Right lobe of liver (tissue), 6 donors: ENCODE data around the gene HGD. TPM values are rescaled to one million over a fixed set of nuclear protein-coding genes. Genes with fewer than 3 reads are reported as not detected.

Experiments
- ATAC-seq, 4 donors: fragments of 200-7000 bp; cut with Tn5 transposase; one replicate each; pipeline ENCODE4 v1.9.1; 2020; ENCODE audit warnings: mild to moderate bottlenecking in 4 of 4, moderate library complexity in 4 of 4
- DNase-seq, 3 donors: peaks; one replicate each; pipeline ENCODE4 v3.0.0-alpha.2; 2020
- H3K27ac ChIP-seq, 3 donors: fragments of 200-600 bp; one replicate each; pipeline ENCODE4 v1.8.0; 2022
- H3K27me3 ChIP-seq, 2 donors: fragments of 200-600 bp; one replicate each; pipeline ENCODE4 v1.8.0; 2022
- H3K36me3 ChIP-seq, 4 donors: fragments of 200-600 bp; sonication (generic) in 1 of 4; one replicate each; pipeline versions ENCODE4 v1.5.1 to v1.8.0; 2017 to 2022; ENCODE audit warnings: control low read depth in 1 of 4
- H3K4me1 ChIP-seq, 4 donors: fragments of 200-600 bp; sonication (generic) in 1 of 4; one replicate each; pipeline versions ENCODE4 v1.5.1 to v1.8.0; 2017 to 2022; ENCODE audit warnings: control low read depth in 1 of 4
- H3K4me3 ChIP-seq, 3 donors: fragments of 200-600 bp; one replicate each; pipeline ENCODE4 v1.8.0; 2022
- H3K9me3 ChIP-seq, 4 donors: fragments of 200-600 bp; sonication (generic) in 1 of 4; one replicate each; pipeline versions ENCODE4 v1.5.1 to v1.8.0; 2017 to 2022; ENCODE audit warnings: control low read depth in 1 of 4
- CTCF ChIP-seq, 4 donors: fragments of 200-600 bp in 3 of 4; fragments of 450-650 bp in 1 of 4; IDR thresholded peaks; one replicate each; pipeline versions ENCODE4 v1.5.1 to v1.8.0; 2016 to 2022; ENCODE audit warnings: antibody characterized with exemption in 4 of 4, mild to moderate bottlenecking in 2 of 4
- POLR2A ChIP-seq: fragments of 450-650 bp; IDR thresholded peaks from one replicate; pipeline ENCODE4 v1.6.1; 2017; ENCODE audit warnings: antibody characterized with exemption, mild to moderate bottlenecking
- WGBS: methylation state at CpG from one replicate; pipeline ENCODE4 v1.1.6; 2018; ENCODE audit warnings: low coverage, low lambda C conversion rate; ENCODE audit not compliant: insufficient coverage; ENCODE audit errors: missing lambda C conversion rate; 5-methylcytosine and 5-hydroxymethylcytosine counted together
- intact Hi-C, 2 donors: fragments of 100-400 bp; cut with DNase I; formaldehyde crosslinking; loops; one replicate each; pipeline versions ENCODE4 v1.11.2 to v1.14.1; 2022
- total RNA-seq, 6 experiments: library from RNA; depleted of rRNA in 2 of 6; stranded (reverse); fragments of >200 nt in 2 of 6; fragmentation: NEBNext Ultra II Directional in 3 of 6; extraction: Animal tissue kit (Norgen Biotek cat#: 25700) in 3 of 6; gene quantifications; one replicate each; pipeline versions ENCODE4 v1.1.0 to v1.2.4, GENCODE V29; 2016 to 2023
- donor health status: DM: no; HTN: yes; CAD: no.
- donor health status: DM: no; HTN: no; CAD: no.
- donor health status: DM: no; HTN: no; CAD: no.
- donor health status: DM: no; HTN: yes; CAD: no.
- donor health status: DM: no; HTN: yes; CAD: no.

Gene HGD
- total RNA-seq, 6 experiments from 2014 or later = 117 to 610 (median 341) TPM

- WGBS = 40% methylated on average over 1 of the region's 1 CpG
- H3K4me1 ChIP-seq = peaks cover 0 to 16% (median 0%) of the 10 kb centered on the region in 4 donors
- H3K4me3 ChIP-seq = no peak overlapping the region
- ATAC-seq (peak in 1 of 4 donors; percentile 18), DNase-seq (no peak)
- peaks cover 0 to 56% (median 12%) of the 10 kb centered on the region in 4 donors for H3K36me3 ChIP-seq
- no peak overlapping the region for H3K27ac ChIP-seq
- intact Hi-C loops = no loop called here
- H3K9me3 ChIP-seq = no peaks in the 10 kb centered on the region
- no peak for TF ChIP-seq CTCF (IDR thresholded peaks at IDR 0.05)
- peak; percentile 30 for TF ChIP-seq POLR2A
- H3K27me3 ChIP-seq = no peaks in the 10 kb centered on the region
Observed at GRCh38 chr3:120634539-120634938, 47.5 kb downstream of the HGD start.

- intact Hi-C loops = no loop called here
- H3K27me3 ChIP-seq = no peaks in the 10 kb centered on the region
- peaks cover 0 to 35% (median 12%) of the 10 kb centered on the region in 4 donors for H3K36me3 ChIP-seq
- H3K4me3 ChIP-seq = no peak overlapping the region
- peak; percentile 65 to 76 (median 71) for ATAC-seq
- no peaks in the 10 kb centered on the region for H3K4me1 ChIP-seq
- DNase-seq = peak in 2 of 3 donors; percentile 17 to 60
- H3K9me3 ChIP-seq = no peaks in the 10 kb centered on the region
- TF ChIP-seq CTCF (IDR thresholded peaks at IDR 0.05) = no peak
- peak; percentile 28 for TF ChIP-seq POLR2A
- H3K27ac ChIP-seq = no peak overlapping the region
Observed at GRCh38 chr3:120625159-120625586, 56.9 kb downstream of the HGD start.

- no peak for ATAC-seq
- DNase-seq = no peak
- intact Hi-C loops = no loop called here
- Histone ChIP-seq H3K4me3 (no peak overlapping the region), H3K4me1 (no peaks in the 10 kb centered on the region), H3K36me3 (peaks cover 0 to 20% (median 10%) of the 10 kb centered on the region in 4 donors), H3K27me3 (no peaks in the 10 kb centered on the region), H3K9me3 (no peaks in the 10 kb centered on the region), H3K27ac (no peak overlapping the region)
- TF ChIP-seq POLR2A (no peak), CTCF (IDR thresholded peaks at IDR 0.05) (no peak)
Observed at GRCh38 chr3:120623727-120624093, 58.3 kb downstream of the HGD start.

- intact Hi-C loops = no loop called here
- H3K27ac ChIP-seq = no peak overlapping the region
- peaks cover 0 to 14% (median 7%) of the 10 kb centered on the region in 4 donors for H3K36me3 ChIP-seq
- H3K9me3 ChIP-seq = no peaks in the 10 kb centered on the region
- no peak overlapping the region for H3K4me3 ChIP-seq
- no peaks in the 10 kb centered on the region for H3K27me3 ChIP-seq
- peak; percentile 19 to 35 (median 28) for TF ChIP-seq CTCF (IDR thresholded peaks at IDR 0.05)
- no peak for TF ChIP-seq POLR2A
- peak in 2 of 4 donors; percentile 34 to 41 for ATAC-seq
- peak in 1 of 3 donors; percentile 35 for DNase-seq
- WGBS = 80% methylated on average over 11 of the region's 12 CpGs
- H3K4me1 ChIP-seq = no peaks in the 10 kb centered on the region
Observed at GRCh38 chr3:120622870-120623726, 58.9 kb downstream of the HGD start.
